GM19455 (cell line): ENCODE measurements around the gene NLRX1.
"Not testable (repeated sequence)": the region's sequence is repeated elsewhere in the genome, so short reads cannot be mapped to it uniquely, and the experiment has no call there.

ENCODE experiments used
- ATAC-seq: cut with Tn5 transposase; IDR thresholded peaks from one replicate; pipeline ENCODE4 v1.9.1; 2021; ENCODE audit not compliant: unreplicated experiment

NLRX1 gene

GRCh38 chr11:119152604-119153003, 15.9 kb upstream of the NLRX1 start:
- no peak for ATAC-seq

- no peak for ATAC-seq
Observed at GRCh38 chr11:119153049-119153818, 15.3 kb upstream of the NLRX1 start.

DNA sequence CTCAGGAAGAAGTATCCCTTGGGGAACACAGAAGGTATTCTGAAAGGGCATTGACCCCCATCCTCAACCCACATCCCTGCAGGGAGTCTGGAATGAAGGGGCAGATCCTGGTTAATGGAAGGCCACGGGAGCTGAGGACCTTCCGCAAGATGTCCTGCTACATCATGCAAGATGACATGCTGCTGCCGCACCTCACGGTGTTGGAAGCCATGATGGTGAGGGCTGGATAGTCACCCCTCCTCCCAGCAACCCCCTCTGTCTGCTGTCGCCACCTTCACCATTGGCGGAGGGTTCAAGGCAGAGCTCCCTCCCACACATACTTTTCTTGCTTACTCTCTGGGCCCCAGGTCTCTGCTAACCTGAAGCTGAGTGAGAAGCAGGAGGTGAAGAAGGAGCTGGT, 14.3 kb upstream of the NLRX1 start:
- no peak for ATAC-seq

GRCh38 chr11:119155733-119156492, 12.6 kb upstream of the NLRX1 start:
- no peak for ATAC-seq

DNA sequence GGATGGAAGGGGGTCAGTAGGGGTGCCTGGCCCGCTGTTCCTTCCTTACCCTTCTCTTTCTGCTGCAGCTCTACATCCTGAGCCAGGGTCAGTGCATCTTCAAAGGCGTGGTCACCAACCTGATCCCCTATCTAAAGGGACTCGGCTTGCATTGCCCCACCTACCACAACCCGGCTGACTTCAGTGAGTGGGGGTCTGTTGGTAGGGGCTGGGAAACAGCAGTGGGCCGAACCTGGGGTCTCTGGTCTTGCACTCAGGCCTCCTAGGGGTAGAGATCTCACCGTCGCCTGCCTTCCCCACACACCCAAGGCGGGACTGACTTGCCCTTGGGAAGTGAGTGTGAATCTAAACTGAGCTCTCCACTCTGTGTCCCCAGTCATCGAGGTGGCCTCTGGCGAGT, 12.0 kb upstream of the NLRX1 start:
- no peak for ATAC-seq

DNA sequence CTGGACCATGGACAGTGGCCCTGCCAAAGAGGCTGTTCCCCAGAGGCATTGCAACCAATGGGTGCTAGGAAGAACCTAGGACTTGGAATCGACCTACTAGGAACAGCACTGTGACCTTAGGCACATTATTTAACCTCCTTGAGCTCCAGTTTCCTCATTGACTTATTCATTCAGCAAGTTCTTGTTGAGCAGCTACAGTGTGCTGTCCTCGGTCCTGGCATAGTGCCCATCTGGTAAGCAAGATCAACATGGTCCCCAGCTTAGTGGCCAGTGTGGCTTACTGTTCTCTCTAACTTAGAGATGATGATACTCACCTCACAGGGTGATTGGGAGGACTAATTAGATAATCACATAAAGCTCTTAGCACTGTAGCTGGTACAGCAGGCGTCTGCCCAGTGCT, 11.5 kb upstream of the NLRX1 start:
- ATAC-seq = no peak

DNA sequence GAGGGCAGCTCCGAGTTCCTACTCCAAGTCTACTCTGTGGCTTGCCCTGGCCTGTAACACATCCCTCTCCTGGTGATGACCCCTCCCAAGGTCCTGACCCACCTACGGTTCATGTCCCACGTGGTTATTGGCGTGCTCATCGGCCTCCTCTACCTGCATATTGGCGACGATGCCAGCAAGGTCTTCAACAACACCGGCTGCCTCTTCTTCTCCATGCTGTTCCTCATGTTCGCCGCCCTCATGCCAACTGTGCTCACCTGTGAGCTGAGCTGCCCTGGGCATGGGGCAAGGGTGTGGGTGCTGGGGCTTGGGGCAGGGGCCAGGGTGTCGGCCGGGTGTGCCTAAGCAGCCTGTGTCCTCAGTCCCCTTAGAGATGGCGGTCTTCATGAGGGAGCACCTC, 10.1 kb upstream of the NLRX1 start:
- no peak for ATAC-seq

- ATAC-seq = no peak
Observed at GRCh38 chr11:119160151-119160550, 8.4 kb upstream of the NLRX1 start.

GRCh38 chr11:119161871-119162270, 6.7 kb upstream of the NLRX1 start:
- ATAC-seq = no peak

DNA sequence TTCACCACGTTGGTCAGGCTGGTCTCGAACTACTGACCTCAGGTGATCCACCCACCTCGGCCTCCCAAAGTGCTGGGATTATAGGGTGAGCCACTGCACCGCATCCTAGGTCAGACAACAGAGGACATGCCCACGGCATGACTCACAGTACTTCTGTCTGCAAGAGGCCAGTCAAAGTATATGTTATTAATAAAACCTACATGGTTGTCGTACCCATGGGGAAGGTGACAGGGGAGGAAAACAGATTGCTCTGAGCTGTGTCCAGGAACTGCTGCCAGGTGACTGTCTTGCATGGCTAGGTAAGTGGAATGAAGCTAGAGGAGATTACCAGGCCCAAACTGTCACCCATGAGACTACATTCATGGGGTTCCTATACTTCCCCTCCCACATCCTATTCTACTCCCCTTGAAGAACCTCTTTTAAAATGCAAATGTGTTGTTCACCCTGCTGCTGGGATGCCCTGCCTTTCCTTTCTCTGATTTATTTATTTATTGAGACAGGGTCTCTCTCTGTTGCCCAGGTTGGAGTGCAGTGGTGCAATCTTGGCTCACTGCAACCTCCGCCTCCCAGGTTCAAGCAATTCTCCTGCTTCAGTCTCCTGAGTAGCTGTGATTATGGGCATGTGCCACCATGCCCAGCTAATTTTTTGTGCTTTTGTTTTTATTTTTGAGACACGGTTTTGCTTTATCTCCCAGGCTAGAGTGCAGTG, 2.0 kb upstream of the NLRX1 start:
- ATAC-seq = no peak

GRCh38 chr11:119167077-119167458, 1.5 kb upstream of the NLRX1 start:
- ATAC-seq = not testable (repeated sequence)

DNA sequence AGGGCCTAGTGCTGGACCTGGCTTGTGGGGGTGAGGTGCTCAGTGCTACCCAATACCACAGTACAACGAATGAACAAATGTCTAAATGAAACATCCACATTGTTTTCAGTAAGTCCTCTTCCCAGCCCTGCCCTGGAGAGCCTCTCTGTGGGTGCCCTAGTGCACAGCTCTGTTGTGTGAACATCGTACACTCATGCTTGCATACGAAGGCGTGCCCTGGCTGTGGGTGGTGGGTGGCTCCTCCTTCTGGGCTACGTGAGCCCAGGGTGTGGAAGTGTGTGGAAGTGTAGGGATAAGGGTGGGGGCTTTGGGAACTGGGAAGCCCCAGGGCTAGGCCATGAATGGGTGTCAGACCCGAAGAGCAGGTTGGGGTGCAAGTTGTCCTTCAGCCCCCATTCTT, 592 bp upstream of the NLRX1 start:
- ATAC-seq = no peak

DNA sequence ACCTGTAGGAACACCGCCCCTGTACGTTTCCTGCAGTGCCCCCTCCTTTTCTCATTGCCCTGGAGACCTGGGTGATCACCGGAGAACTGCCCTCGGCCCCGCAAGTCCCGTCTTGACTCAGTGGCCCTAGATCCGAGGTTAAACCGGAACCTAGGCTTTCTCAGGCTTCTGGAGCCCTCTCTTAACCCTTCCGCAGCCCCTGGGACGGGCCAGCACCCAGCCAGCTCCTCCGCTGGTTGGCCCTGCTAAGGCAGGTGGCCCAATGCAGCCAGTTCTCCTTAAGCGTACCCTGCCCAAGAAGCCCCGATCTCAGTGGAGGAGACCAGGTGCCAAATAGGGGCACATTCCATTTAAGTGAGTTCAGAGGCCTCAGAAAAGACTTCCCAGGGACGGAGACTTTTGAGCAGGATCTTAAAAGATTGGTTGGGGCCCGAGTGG, 776 bp downstream of the NLRX1 start:
- ATAC-seq = peak; percentile 19

DNA sequence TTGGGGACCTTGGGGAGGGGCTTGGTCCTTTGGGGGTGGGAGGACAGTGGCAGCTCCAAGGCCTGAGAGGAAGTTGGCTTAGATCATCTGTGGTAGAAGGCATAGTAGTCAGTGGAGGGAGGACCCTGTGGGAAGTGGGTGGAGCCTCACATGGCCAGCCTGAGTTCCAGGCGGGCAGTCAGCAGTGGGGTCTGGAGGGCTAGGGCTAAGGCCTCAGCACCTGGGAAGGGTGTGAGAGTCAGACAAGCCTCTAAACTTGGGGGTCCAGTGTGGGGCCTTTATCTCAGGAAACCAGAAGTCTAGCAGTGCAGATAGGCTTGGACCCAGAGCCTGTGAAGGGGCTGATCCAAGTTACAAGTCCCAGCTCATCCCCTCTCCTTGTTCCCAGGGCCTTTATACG, 4.0 kb downstream of the NLRX1 start:
- ATAC-seq = no peak

GRCh38 chr11:119173453-119173852, 4.9 kb downstream of the NLRX1 start:
- ATAC-seq = no peak

DNA sequence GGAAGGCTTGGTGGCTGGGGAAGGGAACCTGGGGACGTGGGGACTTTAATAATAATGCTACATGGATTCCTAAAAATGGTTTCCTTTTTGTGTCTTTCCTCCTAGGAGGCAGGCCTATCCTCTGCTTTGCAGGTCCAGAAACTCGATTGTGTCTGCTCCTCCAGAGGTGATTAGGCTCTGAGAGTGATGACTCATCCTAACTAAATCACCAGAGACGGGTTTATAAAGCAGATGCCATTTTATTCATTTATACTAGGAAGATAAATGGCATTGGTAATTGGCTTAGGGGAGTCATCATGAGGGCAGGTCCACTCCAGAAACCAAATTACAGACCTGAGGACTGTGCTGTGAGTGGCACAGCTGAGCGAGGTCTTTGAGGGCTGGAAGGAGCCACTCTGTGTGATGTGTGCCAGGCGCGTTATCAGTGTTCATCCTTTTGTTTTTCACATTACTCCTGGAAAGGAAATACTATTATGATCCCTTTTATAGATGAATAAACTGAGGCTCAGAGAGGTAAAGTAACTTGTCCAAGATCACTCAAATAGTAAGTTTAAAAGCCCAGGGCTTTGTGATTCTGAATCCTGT, 7.1 kb downstream of the NLRX1 start:
- ATAC-seq = no peak

DNA sequence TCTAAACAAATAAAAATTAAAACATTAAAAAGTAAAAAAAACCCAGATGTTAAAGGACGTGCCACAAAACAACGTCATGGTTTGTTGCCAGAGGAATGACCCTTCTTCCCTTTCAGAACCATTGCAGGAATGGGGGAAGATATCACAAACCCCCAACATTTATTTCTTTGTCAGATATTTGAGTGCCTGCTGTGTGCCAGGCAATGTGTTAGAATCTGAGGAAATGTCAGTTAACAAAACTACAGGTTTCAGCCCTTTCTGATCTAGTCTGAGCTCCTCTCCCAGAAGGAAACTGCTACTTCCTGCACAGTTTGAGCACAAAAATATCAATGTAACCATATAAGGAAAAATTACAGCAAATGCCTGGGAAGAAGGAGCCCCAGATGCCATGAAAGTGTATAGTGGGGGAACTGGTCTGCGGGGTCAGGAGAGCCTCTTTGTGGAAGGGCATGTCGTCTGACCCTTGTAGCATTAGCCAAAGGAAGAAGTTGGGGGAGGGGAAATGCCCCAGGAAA, 9.7 kb downstream of the NLRX1 start:
- no peak for ATAC-seq

DNA sequence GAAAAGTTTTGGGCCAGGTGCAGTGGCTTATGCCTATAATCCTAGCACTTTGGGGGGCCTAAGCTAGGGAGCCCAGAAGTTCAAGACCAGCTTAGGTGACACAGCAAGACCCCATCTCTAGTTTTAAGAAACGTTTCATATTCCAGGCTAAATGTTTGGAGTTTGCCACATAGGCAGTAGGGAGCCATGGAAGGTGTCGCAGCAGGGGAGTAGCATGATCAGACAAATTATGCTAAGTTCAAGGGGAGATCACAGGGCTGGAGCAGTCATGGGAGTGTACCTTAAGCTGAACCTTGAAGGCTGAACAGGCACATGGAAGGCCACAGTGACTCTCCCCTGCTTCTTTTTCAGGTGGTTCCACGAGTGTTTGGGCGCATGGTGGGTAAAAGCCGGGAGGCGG, 10.8 kb downstream of the NLRX1 start:
- no peak for ATAC-seq

GRCh38 chr11:119179983-119180382, 11.5 kb downstream of the NLRX1 start:
- ATAC-seq = no peak

GRCh38 chr11:119180729-119181676, 12.5 kb downstream of the NLRX1 start:
- no peak for ATAC-seq
